TTC549 (cell line): Measurements from ENCODE around the gene SYCE1.

Experiments
- FAIRE-seq: peaks from 2 replicates; lab custom pipeline; 2012; peaks lifted over from hg19 to GRCh38; lab: Jason Lieb, UNC

SYCE1 gene

DNA sequence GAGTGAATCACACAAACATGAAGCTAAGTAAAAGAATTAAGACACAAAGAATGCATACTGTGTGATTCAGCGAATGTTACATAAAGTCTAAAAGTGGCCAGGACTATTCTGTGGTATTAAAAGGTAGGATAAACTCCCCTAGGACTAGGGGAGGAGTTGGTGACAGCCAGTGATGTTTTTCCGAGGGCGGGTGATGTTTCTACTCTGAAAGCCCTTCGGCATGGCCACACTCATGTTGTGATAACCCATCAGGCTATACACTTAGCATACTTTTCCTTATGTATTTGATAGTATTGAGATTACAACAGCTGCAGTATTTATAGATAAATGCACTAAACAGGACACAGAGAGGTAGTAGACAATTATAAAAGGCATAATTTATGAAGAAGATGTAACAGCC is 54.0 kb downstream of the SYCE1 start:
- FAIRE-seq = no peak

DNA sequence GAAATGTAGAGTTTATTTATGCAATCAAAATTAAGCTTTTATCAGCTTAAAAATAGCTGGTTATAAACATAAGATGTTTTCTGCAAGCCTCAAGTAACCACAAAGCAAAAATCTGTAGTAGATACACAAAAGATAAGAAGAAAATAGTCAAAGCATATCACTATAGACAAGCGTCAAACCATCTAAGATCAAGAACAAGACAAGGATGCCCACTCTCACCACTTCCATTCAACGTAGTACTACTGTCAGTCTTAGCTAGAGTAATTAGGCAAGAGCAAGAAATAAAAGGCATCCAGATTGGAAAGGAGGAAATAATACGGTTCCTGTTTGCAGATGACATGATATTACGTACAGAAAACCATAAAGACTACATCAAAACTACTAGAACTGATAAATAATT is 55.7 kb downstream of the SYCE1 start:
- FAIRE-seq = no peak
